K562 (cell line): ENCODE measurements around the gene HMCES.

Experiments
- MYC ChIP-seq, 2 experiments: fragments of 250-450 bp in 1 of 2; sonication (Bioruptor Pico) in 1 of 2; IDR thresholded peaks; 2 replicates each; pipeline versions ENCODE4 v1.5.1 to v1.6.1; 2012 to 2021; ENCODE audit warnings: low read depth in 2 of 2, borderline replicate concordance in 1 of 2, improper control_type of control experiment in 1 of 2, low read length in 1 of 2, mild to moderate bottlenecking in 1 of 2, moderate library complexity in 1 of 2
- POLR2AphosphoS5 ChIP-seq: IDR thresholded peaks from 2 replicates; pipeline ENCODE4 v1.6.1; 2011; ENCODE audit warnings: mild to moderate bottlenecking, low read depth, low read length, moderate library complexity; ENCODE audit not compliant: control insufficient read depth, insufficient read depth

GRCh38 chr3:129266651-129267050 lies 12.0 kb upstream of the HMCES start:
- no peak for TF ChIP-seq MYC (IDR thresholded peaks at IDR 0.05; ENCODE audit: low read depth, low read length)
- TF ChIP-seq MYC (CRISPR knock-in tag; IDR thresholded peaks at IDR 0.05; ENCODE audit: borderline replicate concordance, low read depth), result no peak
- TF ChIP-seq POLR2AphosphoS5, result no peak
